GM19043 (cell line): Measurements from ENCODE around the gene KSR1.

Experiments used
- ATAC-seq: cut with Tn5 transposase; IDR thresholded peaks from one replicate; pipeline ENCODE4 v1.9.1; 2021; ENCODE audit warnings: low read depth; ENCODE audit not compliant: unreplicated experiment

Gene KSR1

GRCh38 chr17:27512031-27512430, 55.8 kb downstream of the KSR1 start:
- ATAC-seq = no peak

- ATAC-seq = no peak
These were observed 56.5 kb downstream of the KSR1 start for GRCh38 chr17:27512511-27513346.

- ATAC-seq = no peak
These were observed 57.6 kb downstream of the KSR1 start for GRCh38 chr17:27513849-27514248.

- ATAC-seq = no peak
These were observed 58.6 kb downstream of the KSR1 start for GRCh38 chr17:27514595-27515413.

- no peak for ATAC-seq
These were observed 61.8 kb downstream of the KSR1 start for GRCh38 chr17:27518048-27518447.

- no peak for ATAC-seq
These were observed 62.6 kb downstream of the KSR1 start for GRCh38 chr17:27518545-27519521.

GRCh38 chr17:27519550-27519949, 63.3 kb downstream of the KSR1 start:
- peak; percentile 51 for ATAC-seq

- ATAC-seq = no peak
These were observed 64.4 kb downstream of the KSR1 start for GRCh38 chr17:27520491-27521185.

GRCh38 chr17:27521281-27522027, 65.2 kb downstream of the KSR1 start:
- ATAC-seq = no peak

GRCh38 chr17:27522028-27522635, 65.9 kb downstream of the KSR1 start:
- no peak for ATAC-seq

- no peak for ATAC-seq
These were observed 67.5 kb downstream of the KSR1 start for GRCh38 chr17:27523712-27524111.

- ATAC-seq = no peak
These were observed 68.3 kb downstream of the KSR1 start for GRCh38 chr17:27524594-27524993.

GRCh38 chr17:27525316-27525715, 69.1 kb downstream of the KSR1 start:
- no peak for ATAC-seq

GRCh38 chr17:27525836-27526603, 69.8 kb downstream of the KSR1 start:
- ATAC-seq = no peak

- ATAC-seq = peak; percentile 62
These were observed 70.4 kb downstream of the KSR1 start for GRCh38 chr17:27526604-27527002.

GRCh38 chr17:27529230-27529796, 73.1 kb downstream of the KSR1 start:
- ATAC-seq = no peak

- ATAC-seq = no peak
These were observed 74.6 kb downstream of the KSR1 start for GRCh38 chr17:27530764-27531391.
